ENCODE data around the gene SGCD. TPM values are rescaled to one million over a fixed set of nuclear protein-coding genes. Genes with fewer than 3 reads are reported as not detected.

Gene SGCD
- total RNA-seq, 2 experiments from 2014 or later: not detected

GRCh38 chr5:156570615-156571014, 243.7 kb downstream of the SGCD start:
- TF ChIP-seq, protein P1, sequence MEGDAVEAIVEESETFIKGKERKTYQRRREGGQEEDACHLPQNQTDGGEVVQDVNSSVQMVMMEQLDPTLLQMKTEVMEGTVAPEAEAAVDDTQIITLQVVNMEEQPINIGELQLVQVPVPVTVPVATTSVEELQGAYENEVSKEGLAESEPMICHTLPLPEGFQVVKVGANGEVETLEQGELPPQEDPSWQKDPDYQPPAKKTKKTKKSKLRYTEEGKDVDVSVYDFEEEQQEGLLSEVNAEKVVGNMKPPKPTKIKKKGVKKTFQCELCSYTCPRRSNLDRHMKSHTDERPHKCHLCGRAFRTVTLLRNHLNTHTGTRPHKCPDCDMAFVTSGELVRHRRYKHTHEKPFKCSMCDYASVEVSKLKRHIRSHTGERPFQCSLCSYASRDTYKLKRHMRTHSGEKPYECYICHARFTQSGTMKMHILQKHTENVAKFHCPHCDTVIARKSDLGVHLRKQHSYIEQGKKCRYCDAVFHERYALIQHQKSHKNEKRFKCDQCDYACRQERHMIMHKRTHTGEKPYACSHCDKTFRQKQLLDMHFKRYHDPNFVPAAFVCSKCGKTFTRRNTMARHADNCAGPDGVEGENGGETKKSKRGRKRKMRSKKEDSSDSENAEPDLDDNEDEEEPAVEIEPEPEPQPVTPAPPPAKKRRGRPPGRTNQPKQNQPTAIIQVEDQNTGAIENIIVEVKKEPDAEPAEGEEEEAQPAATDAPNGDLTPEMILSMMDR (IDR thresholded peaks at IDR 0.05): no peak
- ChIA-PET POLR2A (no interaction called here), CTCF (no interaction called here)
- Histone ChIP-seq H3K27ac (ENCODE audit: low read depth in 1 of 2, low read length in 2 of 2) (no peak overlapping the region), H3K4me3 (ENCODE audit: low read length) (no peak overlapping the region), H3K27me3 (ENCODE audit: control insufficient read depth in 1 of 2, insufficient read depth in 2 of 2, low read length in 2 of 2) (no peaks in the 10 kb centered on the region), H3K4me1 (ENCODE audit: insufficient read depth, low read length) (no peaks in the 10 kb centered on the region), H3K9me3 (ENCODE audit: control insufficient read depth in 1 of 2, insufficient read depth in 1 of 2, low read length in 2 of 2) (no peaks in the 10 kb centered on the region), H3K36me3 (ENCODE audit: insufficient read depth, low read length) (no peaks in the 10 kb centered on the region)
- Mint-ChIP-seq H3K4me1 (ENCODE audit: low read depth) (no peaks in the 10 kb centered on the region), H3K9me3 (peaks cover 2% of the 10 kb centered on the region), H3K27me3 (no peaks in the 10 kb centered on the region), H3K27ac (no peak overlapping the region), H3K4me3 (no peak overlapping the region), H3K36me3 (ENCODE audit: low read depth) (no peaks in the 10 kb centered on the region)
- intact Hi-C loops (cut with DNase I, micrococcal nuclease): no loop called here
- DNase-seq: no peak
- ATAC-seq (ENCODE audit: poor library complexity): no peak

DNA sequence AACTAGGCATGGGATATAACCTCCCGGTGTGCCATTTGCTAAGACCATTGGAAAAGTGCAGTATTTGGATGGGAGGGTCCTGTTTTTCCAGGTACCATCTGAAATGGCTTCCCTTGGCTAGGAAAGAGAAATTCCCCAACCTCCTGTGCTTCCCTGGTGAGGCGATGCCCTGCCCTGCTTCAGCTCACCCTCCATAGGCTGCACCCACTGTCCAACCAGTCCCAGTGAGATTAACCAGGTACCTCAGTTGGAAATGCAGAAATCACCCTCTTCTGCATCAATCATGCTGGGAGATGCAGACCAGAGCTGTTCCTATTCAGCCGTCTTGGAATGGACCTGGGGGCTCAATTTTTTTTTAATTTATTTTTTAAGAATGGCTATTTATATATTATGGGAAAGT, 254.8 kb downstream of the SGCD start:
- Mint-ChIP-seq H3K27me3 (peaks cover 33% of the 10 kb centered on the region), H3K27ac (no peak overlapping the region), H3K4me1 (ENCODE audit: low read depth) (no peaks in the 10 kb centered on the region), H3K9me3 (peaks cover 5% of the 10 kb centered on the region), H3K4me3 (no peak overlapping the region), H3K36me3 (ENCODE audit: low read depth) (no peaks in the 10 kb centered on the region)
- TF ChIP-seq, protein P1 (IDR thresholded peaks at IDR 0.05): no peak
- H3K4me3 ChIP-seq (ENCODE audit: low read length): no peak overlapping the region
- ATAC-seq (ENCODE audit: poor library complexity) (no peak), DNase-seq (no peak)
- H3K9me3 ChIP-seq (ENCODE audit: control insufficient read depth in 1 of 2, insufficient read depth in 1 of 2, low read length in 2 of 2): peaks cover 0 to 4% of the 10 kb centered on the region in 2 experiments
- no peaks in the 10 kb centered on the region for H3K36me3 ChIP-seq (ENCODE audit: insufficient read depth, low read length)
- intact Hi-C loops (cut with DNase I, micrococcal nuclease): no loop called here
- no peaks in the 10 kb centered on the region for H3K4me1 ChIP-seq (ENCODE audit: insufficient read depth, low read length)
- ChIA-PET CTCF (no interaction called here), POLR2A (no interaction called here)
- H3K27ac ChIP-seq (ENCODE audit: low read depth in 1 of 2, low read length in 2 of 2): no peak overlapping the region
- peaks cover 0 to 2% of the 10 kb centered on the region in 2 experiments for H3K27me3 ChIP-seq (ENCODE audit: control insufficient read depth in 1 of 2, insufficient read depth in 2 of 2, low read length in 2 of 2)

GRCh38 chr5:156582193-156582598, 255.2 kb downstream of the SGCD start:
- Mint-ChIP-seq H3K36me3 (ENCODE audit: low read depth) (no peaks in the 10 kb centered on the region), H3K4me1 (ENCODE audit: low read depth) (no peaks in the 10 kb centered on the region), H3K27me3 (peaks cover 36% of the 10 kb centered on the region), H3K4me3 (no peak overlapping the region), H3K27ac (no peak overlapping the region), H3K9me3 (peaks cover 5% of the 10 kb centered on the region)
- intact Hi-C loops (cut with DNase I, micrococcal nuclease): no loop called here
- ChIA-PET CTCF (no interaction called here), POLR2A (interaction anchor here (0.7 kb wide), 1 partner anchor 1586 kb away, joined by 3 read pairs; no protein-coding TSS in a partner anchor)
- Histone ChIP-seq H3K27ac (ENCODE audit: low read depth in 1 of 2, low read length in 2 of 2) (no peak overlapping the region), H3K4me1 (ENCODE audit: insufficient read depth, low read length) (no peaks in the 10 kb centered on the region), H3K27me3 (ENCODE audit: control insufficient read depth in 1 of 2, insufficient read depth in 2 of 2, low read length in 2 of 2) (peaks cover 0 to 2% of the 10 kb centered on the region in 2 experiments), H3K9me3 (ENCODE audit: control insufficient read depth in 1 of 2, insufficient read depth in 1 of 2, low read length in 2 of 2) (peaks cover 0 to 4% of the 10 kb centered on the region in 2 experiments), H3K36me3 (ENCODE audit: insufficient read depth, low read length) (no peaks in the 10 kb centered on the region), H3K4me3 (ENCODE audit: low read length) (no peak overlapping the region)
- TF ChIP-seq, protein P1 (IDR thresholded peaks at IDR 0.05): no peak
- no peak for ATAC-seq (ENCODE audit: poor library complexity)
- no peak for DNase-seq

Data from CD4-positive, alpha-beta T cell (primary cell).